Measurements from ENCODE around the gene UROC1.

The UROC1 gene

DNA sequence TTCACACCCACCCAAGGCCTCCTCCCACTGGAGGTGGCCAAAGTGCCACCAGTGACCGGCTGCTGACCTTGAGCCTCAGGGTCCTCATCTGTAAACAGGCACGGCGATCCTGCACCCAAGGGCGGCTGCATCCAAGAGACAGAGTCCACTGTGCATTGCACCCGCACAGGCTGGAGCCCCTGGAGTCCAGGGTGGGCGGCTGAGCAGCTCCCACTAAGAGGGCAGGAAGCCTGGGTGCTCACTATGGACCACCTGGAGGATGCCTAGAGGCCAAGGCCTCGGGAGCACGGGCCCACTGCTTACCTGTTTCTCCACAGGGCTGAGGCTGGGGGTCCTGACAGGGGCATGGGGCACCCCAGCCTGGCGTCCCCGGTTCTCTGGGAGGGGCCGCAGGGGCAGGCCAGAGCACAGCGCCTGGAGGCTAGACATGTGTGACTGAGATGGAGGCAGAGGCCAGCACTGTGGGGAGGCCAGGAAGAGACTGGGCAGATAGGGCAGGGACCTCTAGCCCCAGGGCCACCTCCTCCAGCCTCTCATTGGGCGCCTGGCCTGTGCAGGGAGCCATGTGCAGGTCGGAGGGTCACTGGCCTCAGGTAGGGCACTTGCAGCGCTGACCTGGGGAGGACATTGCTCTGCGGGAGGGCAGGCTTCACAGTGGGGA, at the start of gene UROC1:
TSS of gene UROC1 (minus strand) at position 483 of the 661 bp plus-strand sequence. CDS start at position 429, 54 bp downstream.
- no peak for DNase-seq

DNA sequence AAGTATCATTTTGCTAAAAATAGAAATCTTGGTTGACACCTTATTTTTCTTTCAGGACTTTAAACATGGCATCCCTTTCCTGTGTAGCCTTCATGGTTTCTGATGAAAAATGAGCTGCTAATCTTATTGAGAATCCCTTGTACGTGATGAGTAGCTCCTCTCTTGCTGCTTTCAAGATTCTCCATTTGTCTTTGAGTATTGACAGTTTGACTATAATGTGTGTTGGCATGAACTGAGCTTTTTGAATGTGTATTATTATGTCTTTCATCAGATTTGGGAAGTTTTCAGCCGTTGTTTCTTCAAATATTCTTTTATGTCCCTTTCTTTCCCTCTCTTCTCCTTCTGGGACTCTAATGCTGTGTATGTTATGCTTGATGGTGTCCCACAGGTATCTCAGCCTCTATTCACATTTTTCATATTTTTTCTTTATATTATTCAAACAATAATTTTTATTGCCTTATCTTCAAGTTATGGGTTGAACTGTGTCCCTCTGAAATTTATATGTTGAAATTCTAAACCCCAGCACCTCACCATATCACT, 45.2 kb upstream of the UROC1 start:
- DNase-seq, result no peak

DNA sequence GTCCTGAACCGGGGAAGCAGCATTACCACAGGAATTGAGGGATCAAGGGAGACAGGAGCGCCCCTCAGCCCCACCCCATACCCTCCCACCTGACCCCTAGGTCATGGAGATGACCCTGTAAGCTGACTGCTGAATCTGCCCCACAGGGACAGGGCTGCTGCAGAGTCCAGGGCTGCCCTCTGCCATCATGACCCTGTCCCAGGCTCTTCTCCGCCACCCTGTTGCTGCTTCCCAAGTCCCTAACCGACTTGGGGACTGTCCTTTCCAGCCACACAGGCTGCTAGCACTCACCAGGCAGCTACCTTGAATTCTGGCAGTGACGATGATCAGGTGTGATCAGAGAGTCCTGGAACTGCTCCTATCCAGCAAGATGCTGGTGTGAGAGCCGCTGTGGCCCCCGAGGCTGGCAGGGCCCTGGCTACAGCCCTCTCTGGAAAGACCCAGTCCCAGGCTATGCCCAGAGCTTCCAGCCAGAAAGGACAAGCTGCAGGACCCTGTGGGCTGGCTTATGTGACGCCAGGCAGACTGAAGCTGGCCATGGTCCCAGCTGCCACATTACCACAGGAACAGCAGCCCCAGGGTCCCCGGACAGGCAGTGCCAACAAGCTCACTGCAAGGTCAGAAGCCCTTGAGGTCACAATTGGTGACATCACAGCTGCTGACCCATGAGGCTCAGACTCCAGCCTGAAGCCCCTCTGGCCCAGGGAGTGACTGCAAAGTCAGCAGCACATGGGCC, 40.9 kb upstream of the UROC1 start, which contains the start of gene C3orf22:
TSS of gene C3orf22 (minus strand) at position 597 of the 736 bp plus-strand sequence. CDS start 5,542 bp downstream, outside the sequence.
- DNase-seq, result no peak

DNA sequence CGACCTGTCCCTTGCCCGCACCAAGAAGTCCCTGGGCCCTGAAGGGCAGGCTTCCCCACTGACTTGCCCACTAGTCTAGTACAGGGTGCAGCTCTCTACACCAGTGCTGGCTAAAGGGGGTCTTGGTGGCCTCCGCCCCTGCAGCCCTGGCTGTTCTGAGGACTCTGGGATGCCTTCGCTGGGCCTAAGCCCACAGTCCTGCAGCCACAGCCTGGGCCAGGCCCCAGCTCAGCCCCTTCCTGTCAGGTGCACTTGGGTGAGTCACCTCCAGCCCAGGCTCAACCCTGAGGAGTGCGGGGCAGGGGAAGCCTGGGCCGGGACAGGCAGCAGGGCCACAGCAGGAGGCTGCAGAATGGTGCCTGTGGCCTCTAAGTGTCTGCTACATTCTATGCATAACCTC, 40.2 kb upstream of the UROC1 start:
- no peak for DNase-seq

GRCh38 chr3:126557415-126557745, 39.8 kb upstream of the UROC1 start:
- DNase-seq, result no peak

GRCh38 chr3:126556637-126557414, 39.3 kb upstream of the UROC1 start:
- DNase-seq, result no peak

DNA sequence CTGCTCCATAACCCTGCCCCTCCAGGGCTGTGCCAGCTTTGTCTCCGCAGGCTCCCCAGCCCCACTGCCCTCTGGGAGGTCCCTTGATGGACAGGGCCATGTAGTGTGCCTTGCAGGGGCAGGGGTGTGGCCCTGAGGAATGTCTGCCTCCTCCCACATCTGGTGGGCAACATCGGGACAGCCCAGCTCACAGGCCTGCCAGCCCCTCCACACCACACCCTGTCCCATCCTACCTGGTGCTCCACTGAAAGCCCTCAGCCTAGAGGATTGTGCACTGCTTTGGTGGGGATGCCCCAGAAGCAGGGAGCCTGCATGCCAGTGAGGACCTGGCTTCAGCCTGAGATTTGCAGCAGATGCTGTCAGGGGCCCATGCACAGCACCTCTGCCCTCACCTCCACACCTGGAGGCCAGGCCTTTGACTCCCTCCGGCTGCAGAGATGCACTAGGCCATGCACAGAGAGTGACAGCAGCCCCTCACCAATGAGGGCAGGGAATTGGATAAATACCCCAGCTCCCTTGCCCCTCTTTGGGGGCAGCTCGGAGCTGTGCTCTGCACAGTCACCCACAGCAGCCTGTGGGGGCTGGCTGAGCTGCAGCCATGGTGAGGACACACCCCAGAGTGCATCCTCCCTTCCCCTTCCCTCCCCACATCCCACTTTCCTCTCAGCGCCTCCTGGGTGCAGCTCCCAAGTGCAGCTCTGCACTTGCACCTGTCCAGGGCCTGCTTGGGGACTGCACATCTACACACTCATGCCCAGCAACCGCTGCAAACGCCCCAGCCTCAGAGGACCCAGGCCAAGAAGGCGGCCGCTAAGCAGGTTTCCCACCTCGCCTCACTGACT, 38.4 kb upstream of the UROC1 start:
- no peak for DNase-seq

- DNase-seq, result no peak
Observed at GRCh38 chr3:126554560-126555525, 37.3 kb upstream of the UROC1 start.

DNA sequence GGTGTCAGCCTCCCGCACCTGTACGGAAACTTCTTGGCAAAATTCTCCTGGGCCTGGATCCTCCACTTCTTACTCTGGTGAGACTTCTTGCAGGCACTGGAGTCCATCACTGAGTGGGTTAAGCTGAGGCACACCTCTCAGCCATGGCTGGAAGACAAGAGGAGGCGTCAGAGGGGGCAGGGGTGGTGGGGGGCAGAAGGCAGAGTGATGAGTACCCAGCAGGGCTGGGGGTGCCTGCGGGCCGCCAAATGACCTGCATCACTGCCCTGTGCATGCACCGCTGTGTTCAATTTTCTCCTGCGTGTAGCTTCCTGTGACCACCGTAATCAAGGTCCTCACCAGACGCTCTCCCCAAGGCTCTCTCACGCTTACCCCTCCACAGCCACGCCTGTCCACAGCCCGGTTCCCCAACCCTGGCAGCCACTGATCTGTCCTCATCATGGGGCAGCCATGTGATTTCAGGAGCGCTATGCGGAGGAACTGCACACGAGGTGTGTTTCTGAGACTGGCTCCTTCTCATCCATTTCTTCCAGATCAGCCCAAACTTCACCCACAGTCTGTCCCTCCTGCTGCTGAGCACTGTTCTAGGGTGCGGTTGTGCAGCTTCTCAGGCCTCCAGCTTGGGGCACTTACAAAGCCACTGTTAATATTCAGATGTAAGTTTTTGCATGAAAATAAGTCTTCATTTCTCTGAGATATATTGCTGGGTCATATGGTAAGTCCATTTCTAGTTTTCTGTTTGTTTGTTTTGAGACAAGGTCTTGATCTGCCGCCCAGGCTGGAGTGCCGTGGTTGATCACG, 35.9 kb upstream of the UROC1 start:
- no peak for DNase-seq

DNA sequence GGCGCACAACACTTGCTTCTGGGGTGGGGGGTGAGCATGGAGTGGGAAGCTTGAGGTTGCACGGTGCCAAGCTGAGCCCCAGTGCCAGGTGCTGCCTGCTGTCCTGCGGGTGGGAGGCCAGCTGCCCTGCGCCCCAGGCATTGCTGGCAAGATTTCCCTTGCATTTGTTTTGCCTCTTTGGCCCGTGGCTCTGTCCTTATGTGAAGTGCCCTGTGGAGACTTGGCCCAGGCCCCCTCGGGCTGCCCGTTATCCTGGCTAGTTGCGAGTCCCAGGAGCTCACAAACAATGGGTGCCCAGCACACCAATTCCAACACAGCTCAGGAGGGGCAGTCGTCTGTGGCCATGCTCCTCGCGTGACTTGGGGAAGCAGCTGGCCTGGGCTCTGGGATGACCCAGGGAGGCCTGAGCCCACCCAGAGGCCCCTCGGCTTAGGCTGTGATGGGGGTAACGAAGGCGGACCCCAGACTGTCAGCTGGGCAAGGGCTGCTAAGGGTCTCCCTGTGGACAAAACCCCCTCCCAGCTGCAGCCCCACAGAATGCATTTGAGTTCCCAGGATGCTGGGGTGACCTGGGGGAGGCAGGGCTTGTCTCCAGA, 35.2 kb upstream of the UROC1 start:
- no peak for DNase-seq

- DNase-seq, result no peak
Observed at GRCh38 chr3:126551839-126552687, 34.5 kb upstream of the UROC1 start.

GRCh38 chr3:126551121-126551838, 33.7 kb upstream of the UROC1 start:
- no peak for DNase-seq

DNA sequence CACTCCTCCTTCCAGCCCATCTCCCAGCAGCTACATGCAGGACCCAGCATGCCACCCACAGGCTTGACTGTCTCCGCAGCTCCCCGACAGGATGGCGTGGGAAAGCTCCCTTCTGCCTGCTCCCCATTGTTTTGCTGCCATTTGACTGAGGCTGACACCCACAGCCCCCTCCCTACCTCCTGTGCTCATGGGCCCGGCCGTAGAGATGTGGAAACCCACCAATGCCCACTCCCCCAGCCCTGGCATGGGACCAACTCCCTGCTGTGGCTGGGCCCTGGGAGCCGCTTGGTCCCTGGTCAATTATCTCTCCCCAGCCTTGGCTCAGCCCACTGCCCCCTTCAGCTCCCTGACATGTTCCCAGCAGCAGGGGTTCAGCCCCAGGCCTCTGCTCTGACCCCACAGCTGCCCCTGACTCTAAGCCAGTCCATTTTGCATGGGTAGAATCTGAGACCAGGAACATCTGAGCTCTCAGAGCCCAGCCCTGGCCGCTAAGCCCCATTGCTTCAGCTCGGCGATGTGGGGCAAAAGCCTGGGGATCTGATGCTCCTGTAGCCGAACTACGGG, 33.0 kb upstream of the UROC1 start:
- no peak for DNase-seq

DNA sequence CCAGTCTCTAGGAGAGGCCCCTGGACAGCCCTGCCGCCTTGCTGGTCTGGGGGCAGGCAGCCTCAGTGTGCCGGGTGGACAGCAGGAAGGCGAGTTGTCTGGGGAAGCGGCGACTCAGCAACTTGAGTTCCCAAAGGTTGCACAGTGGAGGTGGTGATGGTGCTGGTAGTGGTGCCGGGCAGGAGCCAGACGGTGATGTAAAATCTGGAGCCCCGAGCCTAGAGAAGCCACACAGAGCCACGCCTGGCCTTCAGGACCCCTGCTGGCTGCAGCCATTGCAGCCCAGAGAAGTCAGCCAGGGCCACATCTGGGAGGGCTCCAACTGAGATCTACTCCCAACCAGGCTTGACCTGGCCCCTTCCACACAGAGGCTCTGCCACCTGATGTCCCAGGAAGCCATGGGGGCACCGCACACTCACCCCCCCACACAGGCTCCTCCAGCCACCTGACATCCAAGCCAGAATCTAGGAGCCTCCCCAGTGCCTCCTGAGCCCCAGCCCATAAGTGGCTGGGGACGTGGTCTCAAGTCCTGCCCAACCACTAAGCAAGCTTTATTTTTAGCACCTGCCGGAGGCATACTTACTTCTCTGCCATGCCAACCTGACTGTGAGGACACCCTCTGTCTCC, 32.4 kb upstream of the UROC1 start:
- no peak for DNase-seq

DNA sequence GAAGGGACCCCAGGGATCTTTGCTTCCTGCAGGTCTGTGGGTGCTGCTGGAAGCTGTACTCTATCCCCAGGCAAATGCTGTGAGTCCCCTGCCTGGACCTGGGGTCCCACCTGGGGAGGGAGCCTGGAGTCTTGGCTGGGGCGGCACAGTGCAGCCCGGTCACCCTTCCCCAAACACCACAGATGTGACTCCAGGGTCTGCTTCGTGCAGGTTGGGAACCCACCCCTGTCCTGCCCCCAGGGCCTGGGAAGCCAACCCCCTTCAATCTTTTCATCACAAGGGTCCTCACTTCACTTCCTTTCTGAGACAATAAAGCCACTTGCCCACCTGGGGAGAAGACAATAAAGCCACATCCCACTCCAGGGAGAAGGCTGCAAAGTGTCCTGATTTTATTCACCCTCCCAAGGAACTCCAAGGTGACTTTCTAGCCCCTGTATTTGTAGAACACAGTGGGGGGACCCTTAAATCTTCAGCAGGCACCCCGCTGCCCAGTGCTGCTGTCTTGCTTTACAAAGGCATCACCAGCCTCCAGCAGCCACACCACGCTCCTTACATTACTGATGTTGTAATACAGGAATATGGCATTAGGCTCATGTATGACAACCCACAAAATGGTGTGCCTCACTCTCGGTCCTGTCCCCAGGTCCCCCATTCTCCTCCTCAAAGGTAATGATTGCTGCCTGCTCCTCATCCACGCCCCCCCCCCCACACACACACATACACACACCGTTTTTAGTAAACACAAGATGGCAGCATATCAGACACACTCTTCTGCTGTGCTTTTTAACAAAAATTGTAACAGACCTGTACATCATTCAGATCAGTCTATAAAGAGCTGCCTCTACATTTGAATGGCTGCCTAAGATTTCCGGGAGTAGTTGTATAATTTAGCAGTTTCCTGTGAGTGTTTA, 31.2 kb upstream of the UROC1 start:
- no peak for DNase-seq

- no peak for DNase-seq
Observed at GRCh38 chr3:126547721-126548120, 30.1 kb upstream of the UROC1 start.

Measured in NCI-H1436 treated with DMSO at 0.1 percent for 48 hours (cell line).